LoVo (cell line): ENCODE measurements around the gene BNIP5.
"Not testable (repeated sequence)": the region's sequence is repeated elsewhere in the genome, so short reads cannot be mapped to it uniquely, and the experiment has no call there.

Experiments
- DNase-seq: peaks from one replicate; pipeline ENCODE4 v3.0.0-alpha.2; 2016; ENCODE audit warnings: low spot score

Gene BNIP5

DNA sequence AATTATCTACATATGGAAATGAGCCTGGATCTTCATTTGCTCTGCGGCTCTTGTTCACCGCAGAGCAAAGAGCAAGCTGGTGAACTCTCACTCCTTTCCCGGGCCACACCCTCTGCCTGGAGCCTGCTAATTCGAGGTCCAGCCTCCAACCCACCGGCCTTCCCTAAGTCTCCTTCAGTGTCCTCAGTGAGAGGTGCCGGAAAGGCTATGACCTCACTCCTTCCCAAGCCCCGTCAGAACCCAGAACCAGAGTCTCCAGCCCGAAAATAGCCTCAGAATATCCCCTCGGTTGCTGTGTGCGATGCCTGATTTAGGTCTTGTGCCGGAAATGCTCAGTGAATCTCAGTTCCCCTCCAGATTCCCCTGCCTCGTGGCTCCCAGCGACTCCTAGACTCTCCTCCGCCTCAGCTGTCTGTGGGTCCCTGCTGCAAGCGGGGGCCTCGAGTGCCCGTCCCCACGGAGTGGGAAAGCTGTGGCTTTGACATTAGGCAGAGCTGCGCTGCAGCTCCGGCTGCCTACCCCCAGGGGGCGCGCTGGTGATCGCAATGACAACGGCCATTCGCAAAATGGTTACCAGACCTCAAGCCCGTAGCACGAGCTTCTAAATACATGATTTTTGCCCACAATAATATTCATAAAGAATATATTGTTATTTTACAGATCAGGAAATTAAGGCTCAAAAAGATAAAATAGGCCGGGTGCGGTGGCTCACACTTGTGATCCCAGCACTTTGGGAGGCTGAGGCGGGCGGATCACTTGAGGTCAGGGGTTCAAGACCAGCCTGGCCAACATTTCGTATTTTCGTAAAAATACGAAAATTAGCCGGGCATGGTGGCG lies 4.1 kb upstream of the BNIP5 start:
- peak; percentile 79 for DNase-seq

DNA sequence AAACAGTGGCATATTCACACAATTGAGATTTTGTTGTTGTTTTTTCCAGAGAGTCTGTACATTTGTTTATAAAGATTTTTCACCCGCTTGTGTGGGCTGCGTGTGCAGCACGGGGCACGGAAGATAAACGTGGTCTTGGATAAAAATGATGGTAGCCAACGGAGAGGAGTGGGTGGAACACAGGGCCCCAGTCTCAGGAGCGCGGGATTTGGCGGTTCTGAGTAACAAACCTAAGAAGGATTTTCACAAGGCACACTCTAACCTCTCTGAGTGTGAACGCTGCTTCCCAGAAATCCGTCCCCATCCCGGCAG lies 3.6 kb upstream of the BNIP5 start:
- no peak for DNase-seq

GRCh38 chr6:36339146-36339545 lies 2.5 kb upstream of the BNIP5 start:
- no peak for DNase-seq

DNA sequence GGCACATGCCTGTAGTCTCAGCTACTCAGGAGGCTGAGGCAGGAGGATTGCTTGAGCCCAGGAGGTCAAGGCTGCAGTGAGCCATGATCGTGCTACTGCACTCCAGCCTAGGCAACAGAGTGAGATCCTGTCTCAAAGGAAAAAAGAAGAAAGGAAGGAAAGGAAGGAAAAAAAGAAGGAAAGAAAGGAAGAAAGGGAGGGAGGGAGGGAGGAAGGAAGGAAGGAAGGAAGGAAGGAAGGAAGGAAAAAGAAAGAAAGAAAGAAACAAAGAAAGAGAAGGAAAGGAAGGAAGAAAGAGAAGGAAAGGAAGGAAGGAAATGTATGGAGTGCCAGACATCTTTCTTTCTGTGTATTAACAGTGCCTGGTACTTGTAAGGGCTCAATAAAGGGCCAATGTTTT lies 1.5 kb upstream of the BNIP5 start:
- DNase-seq: not testable (repeated sequence)

- DNase-seq: no peak
Observed at GRCh38 chr6:36337814-36338213, 1.1 kb upstream of the BNIP5 start.

DNA sequence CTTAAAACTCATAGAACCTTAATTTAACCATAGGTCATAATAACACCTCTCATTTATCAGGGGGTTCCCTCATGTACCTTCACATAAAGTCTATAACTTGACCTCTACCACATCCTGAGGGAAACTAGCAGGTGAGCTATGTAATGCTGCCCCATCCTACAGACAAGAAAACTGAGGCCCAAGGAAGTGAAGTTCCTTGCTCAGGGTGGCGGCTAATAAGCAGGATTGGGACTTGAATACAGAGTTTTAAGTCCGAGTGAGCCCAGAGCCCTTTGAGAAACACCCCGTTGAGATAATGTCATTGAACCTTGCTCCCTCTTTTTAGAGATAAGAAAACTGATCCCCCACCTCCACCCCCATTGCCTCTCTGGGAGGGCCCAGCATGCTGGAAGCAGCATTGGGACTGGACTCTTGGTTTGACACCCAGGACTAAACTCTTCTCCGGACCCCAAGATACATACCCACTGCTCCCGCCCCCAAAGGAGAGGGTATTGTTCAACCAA lies 429 bp downstream of the BNIP5 start:
- no peak for DNase-seq

GRCh38 chr6:36335465-36336207 lies 1.1 kb downstream of the BNIP5 start:
- no peak for DNase-seq

DNA sequence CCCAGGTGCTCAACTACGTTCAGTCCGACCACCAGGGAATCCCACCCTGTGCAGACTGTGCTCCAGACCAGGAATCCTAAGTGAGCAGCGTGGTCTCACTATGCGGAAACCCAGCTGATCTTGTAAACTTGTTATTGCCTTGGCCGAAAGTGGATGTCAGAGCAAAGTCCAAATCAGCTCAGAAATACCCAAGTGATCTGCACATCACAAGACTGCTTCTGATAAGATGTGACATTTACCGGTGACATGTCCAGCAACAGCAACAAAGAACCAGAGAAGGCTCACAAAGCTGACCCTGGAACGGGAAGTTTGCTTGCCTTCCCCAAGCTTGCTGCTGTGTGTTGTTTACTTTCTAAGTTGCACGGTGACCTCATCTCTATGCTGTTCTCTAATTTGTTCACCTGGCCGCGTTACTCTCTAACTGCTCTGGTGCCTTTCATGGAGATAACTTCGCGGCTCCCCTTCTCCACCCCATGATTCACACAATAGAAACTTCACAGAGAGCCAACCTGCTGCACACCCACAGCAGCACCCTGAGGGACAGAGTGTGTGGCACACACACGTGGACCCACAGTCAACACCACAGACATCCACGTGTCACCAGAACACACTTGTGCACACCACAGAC lies 1.7 kb downstream of the BNIP5 start:
- DNase-seq: peak; percentile 72

GRCh38 chr6:36333931-36334725 lies 2.6 kb downstream of the BNIP5 start:
- DNase-seq: no peak

GRCh38 chr6:36333171-36333895 lies 3.4 kb downstream of the BNIP5 start:
- no peak for DNase-seq

GRCh38 chr6:36331381-36331780 lies 5.3 kb downstream of the BNIP5 start:
- no peak for DNase-seq

GRCh38 chr6:36330366-36330765 lies 6.3 kb downstream of the BNIP5 start:
- DNase-seq: no peak

DNA sequence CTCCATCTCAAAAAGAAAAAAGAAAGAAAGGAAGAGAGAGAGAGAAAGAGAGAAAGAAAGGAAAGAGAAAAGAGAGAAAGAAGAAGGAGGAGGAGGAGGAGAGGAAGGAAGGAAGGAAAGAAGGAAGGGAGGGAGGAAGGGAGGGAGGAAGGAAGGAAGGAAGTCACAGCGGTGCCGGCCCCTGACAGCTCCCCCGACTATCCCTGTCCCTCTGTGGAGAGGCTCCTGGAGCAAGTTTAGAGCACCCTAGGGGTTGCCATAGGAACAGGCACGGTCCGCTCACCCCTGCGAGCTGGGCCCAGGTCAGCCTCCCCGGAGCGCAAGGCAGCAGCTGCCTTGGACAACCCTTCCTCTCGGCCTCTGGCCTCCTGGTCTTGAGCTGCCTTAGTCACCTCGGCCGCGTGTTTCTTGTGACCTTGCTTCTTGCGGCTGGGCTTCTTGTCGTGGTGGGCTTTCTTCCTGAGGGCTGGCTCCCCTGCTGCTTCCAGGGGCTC lies 6.8 kb downstream of the BNIP5 start:
- DNase-seq: no peak

GRCh38 chr6:36328600-36328999 lies 8.1 kb downstream of the BNIP5 start:
- no peak for DNase-seq

DNA sequence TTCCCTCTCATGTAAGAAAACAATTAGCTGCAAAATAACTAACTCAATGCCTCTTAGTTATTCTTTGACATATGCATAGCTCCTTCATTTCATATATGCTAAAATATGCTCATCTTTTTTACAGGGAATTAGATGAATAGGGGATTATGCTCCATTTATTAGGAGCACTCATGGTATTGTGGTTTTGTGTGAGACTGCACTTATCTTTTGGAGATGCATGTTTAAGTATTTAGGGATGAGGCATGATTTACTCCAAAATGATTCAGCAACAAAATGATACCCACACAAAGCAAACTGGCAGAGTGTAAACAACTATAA lies 8.8 kb downstream of the BNIP5 start:
- no peak for DNase-seq

GRCh38 chr6:36327226-36327918 lies 9.3 kb downstream of the BNIP5 start:
- DNase-seq: no peak

- no peak for DNase-seq
Observed at GRCh38 chr6:36326356-36326995, 10.2 kb downstream of the BNIP5 start.

- no peak for DNase-seq
Observed at GRCh38 chr6:36324715-36325114, 12.0 kb downstream of the BNIP5 start.

GRCh38 chr6:36324191-36324590 lies 12.5 kb downstream of the BNIP5 start:
- DNase-seq: no peak

DNA sequence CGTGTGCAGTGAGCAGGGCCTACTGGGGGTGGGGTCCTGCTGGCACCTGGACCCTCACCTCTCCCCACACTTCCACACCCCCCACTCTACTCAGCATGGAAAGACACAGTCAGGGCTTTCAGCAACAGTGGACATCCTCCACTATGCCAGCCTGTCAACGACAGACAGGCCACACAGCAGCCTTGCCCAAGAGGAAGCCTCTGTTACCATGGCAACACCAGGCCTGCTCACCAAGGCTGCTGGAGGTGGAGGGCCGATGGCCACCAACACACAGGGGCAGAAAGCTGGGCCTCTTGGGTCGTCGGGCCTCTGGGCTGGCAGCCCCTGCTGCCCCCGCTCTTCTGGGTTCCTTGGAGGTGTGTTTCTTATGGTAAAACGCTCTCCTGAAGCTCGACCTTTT lies 13.6 kb downstream of the BNIP5 start:
- DNase-seq: no peak
